ENCODE data around the gene OSBPL10. TPM values are rescaled to one million over a fixed set of nuclear protein-coding genes. Genes with fewer than 3 reads are reported as not detected.

OSBPL10 gene
- total RNA-seq, 1 donor: 29.0 TPM

DNA sequence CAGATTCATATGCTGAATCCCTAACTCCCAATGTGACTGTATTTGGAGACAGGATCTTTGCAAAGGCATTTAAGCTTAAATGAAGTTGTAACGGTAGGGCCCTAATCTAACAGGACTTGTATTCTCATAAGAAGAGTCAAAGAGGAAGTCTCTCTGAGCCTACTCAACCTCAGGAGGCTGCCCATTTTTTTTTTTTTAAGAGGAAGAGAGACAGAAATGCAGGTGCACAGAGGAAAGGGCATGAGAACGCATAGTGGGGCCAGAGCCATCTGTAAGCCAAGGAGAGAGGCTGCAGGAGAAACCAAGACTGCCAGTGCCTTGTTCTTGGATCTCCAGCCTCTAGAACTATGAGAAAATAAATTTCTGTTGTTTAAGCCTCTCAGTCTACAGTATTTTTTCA, 28.9 kb upstream of the OSBPL10 start:
- no peak for DNase-seq (ENCODE audit: insufficient read length, low spot score, missing footprints)
- no peak overlapping the region for H2AFZ ChIP-seq (ENCODE audit: low read length)
- H4K20me1 ChIP-seq (ENCODE audit: insufficient read depth, low read length): no peaks in the 10 kb centered on the region
- no peaks in the 10 kb centered on the region for H3K4me1 ChIP-seq (ENCODE audit: insufficient read depth, low read length)
- H3K4me3 ChIP-seq (ENCODE audit: insufficient read depth, low read length): no peak overlapping the region
- no peak overlapping the region for H3K27ac ChIP-seq (ENCODE audit: low read depth, low read length)
- H3K27me3 ChIP-seq (ENCODE audit: insufficient read depth, low read length): peaks cover 2% of the 10 kb centered on the region
- TF ChIP-seq, protein P1, sequence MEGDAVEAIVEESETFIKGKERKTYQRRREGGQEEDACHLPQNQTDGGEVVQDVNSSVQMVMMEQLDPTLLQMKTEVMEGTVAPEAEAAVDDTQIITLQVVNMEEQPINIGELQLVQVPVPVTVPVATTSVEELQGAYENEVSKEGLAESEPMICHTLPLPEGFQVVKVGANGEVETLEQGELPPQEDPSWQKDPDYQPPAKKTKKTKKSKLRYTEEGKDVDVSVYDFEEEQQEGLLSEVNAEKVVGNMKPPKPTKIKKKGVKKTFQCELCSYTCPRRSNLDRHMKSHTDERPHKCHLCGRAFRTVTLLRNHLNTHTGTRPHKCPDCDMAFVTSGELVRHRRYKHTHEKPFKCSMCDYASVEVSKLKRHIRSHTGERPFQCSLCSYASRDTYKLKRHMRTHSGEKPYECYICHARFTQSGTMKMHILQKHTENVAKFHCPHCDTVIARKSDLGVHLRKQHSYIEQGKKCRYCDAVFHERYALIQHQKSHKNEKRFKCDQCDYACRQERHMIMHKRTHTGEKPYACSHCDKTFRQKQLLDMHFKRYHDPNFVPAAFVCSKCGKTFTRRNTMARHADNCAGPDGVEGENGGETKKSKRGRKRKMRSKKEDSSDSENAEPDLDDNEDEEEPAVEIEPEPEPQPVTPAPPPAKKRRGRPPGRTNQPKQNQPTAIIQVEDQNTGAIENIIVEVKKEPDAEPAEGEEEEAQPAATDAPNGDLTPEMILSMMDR (IDR thresholded peaks at IDR 0.05; ENCODE audit: extremely low read depth, low read depth, low read length): no peak
- H3K4me2 ChIP-seq (ENCODE audit: insufficient read depth, low read length): no peak overlapping the region
- no peaks in the 10 kb centered on the region for H3K79me2 ChIP-seq (ENCODE audit: insufficient read depth, low read length)
- H3K36me3 ChIP-seq (ENCODE audit: insufficient read depth, low read length): no peaks in the 10 kb centered on the region
- H3K9me3 ChIP-seq (ENCODE audit: low read depth, low read length): no peaks in the 10 kb centered on the region

DNA sequence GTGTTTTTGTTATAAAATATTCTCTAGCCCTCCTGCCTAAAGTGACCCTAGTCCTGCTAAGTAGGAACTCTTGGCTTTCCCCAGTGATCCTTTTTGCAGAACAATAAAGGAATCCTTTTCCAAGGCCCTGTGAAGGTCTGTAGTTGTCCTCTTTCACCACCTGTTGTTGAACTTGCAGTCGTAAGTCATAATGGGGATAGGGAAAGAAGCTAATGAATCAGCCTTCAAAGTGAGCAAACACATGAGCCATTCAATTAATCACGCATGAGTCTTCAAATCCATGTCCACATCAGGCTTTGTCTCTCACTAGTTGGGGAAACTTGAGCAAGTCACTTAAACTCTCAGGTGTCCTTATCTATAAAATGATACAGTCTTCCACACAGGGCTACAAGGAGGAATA, 28.0 kb upstream of the OSBPL10 start:
- Histone ChIP-seq H3K36me3 (ENCODE audit: insufficient read depth, low read length) (no peaks in the 10 kb centered on the region), H3K4me1 (ENCODE audit: insufficient read depth, low read length) (no peaks in the 10 kb centered on the region), H3K27me3 (ENCODE audit: insufficient read depth, low read length) (peaks cover 2% of the 10 kb centered on the region), H3K27ac (ENCODE audit: low read depth, low read length) (no peak overlapping the region), H3K9me3 (ENCODE audit: low read depth, low read length) (no peaks in the 10 kb centered on the region), H3K79me2 (ENCODE audit: insufficient read depth, low read length) (no peaks in the 10 kb centered on the region), H3K4me3 (ENCODE audit: insufficient read depth, low read length) (no peak overlapping the region), H4K20me1 (ENCODE audit: insufficient read depth, low read length) (no peaks in the 10 kb centered on the region), H2AFZ (ENCODE audit: low read length) (no peak overlapping the region), H3K4me2 (ENCODE audit: insufficient read depth, low read length) (no peak overlapping the region)
- TF ChIP-seq, protein P1 (IDR thresholded peaks at IDR 0.05; ENCODE audit: extremely low read depth, low read depth, low read length): no peak
- no peak for DNase-seq (ENCODE audit: insufficient read length, low spot score, missing footprints)

DNA sequence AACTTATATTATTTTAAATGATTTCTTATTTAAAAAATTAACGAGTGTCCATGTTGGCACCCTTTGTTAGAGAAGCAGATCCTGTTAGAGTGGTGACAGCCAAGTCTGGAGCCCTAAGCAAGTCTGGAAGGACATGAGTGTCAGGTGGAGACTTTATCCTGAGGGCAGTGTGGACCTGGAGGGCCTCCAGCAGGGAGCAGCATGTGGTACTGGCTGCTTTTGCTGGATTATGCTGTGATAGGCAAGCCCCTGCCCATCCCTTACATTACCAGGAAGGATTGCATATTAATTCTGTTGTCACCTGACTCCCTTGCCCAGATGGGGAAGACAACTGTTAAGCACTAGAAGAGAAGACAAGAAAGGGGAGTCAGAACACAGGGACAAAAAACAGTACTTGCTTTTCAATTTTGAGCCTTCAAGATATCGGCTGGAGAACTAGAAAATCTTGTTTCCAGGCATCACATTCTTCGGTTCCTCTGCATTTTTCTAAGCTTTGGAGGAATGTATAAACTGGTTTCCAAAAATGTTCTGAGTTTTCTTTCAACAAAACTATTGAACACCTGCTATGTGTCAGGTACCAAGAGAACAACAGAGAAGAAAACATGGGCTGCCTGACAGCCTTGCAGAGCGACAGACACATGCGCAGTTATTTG, 23.2 kb upstream of the OSBPL10 start:
- Histone ChIP-seq H3K27me3 (ENCODE audit: insufficient read depth, low read length) (peaks cover 2% of the 10 kb centered on the region), H3K4me2 (ENCODE audit: insufficient read depth, low read length) (no peak overlapping the region), H3K9me3 (ENCODE audit: low read depth, low read length) (no peaks in the 10 kb centered on the region)

DNA sequence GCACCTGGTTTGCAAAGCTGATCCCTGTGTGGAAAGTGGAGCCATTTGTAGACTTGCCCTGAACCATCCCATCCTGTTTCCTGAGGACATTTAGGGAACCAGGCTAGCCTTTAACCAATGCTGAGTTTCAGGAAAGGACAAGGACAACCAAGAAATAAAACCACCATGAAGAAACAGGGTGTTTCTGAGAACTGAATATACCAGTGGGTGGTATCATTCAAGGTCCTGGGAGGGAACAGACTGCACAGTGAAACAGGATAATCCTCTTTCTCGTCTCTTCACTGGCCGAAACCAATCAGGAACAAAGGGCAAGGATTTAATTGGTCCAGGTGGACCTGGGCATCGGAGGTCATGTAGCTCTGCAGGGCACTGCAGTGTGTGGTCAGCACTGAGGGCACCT, 22.3 kb upstream of the OSBPL10 start:
- H2AFZ ChIP-seq (ENCODE audit: low read length): no peak overlapping the region
- no peak overlapping the region for H3K4me3 ChIP-seq (ENCODE audit: insufficient read depth, low read length)
- H3K27ac ChIP-seq (ENCODE audit: low read depth, low read length): no peak overlapping the region
- no peaks in the 10 kb centered on the region for H3K79me2 ChIP-seq (ENCODE audit: insufficient read depth, low read length)
- no peak for DNase-seq (ENCODE audit: insufficient read length, low spot score, missing footprints)
- H3K4me1 ChIP-seq (ENCODE audit: insufficient read depth, low read length): peaks cover 12% of the 10 kb centered on the region
- H3K27me3 ChIP-seq (ENCODE audit: insufficient read depth, low read length): peaks cover 2% of the 10 kb centered on the region
- H3K4me2 ChIP-seq (ENCODE audit: insufficient read depth, low read length): no peak overlapping the region
- no peaks in the 10 kb centered on the region for H4K20me1 ChIP-seq (ENCODE audit: insufficient read depth, low read length)
- H3K9me3 ChIP-seq (ENCODE audit: low read depth, low read length): no peaks in the 10 kb centered on the region
- TF ChIP-seq, protein P1 (IDR thresholded peaks at IDR 0.05; ENCODE audit: extremely low read depth, low read depth, low read length): no peak
- H3K36me3 ChIP-seq (ENCODE audit: insufficient read depth, low read length): no peaks in the 10 kb centered on the region

More for the DNA sequence above, 23.2 kb upstream of the OSBPL10 start:
- H4K20me1 ChIP-seq (ENCODE audit: insufficient read depth, low read length): no peaks in the 10 kb centered on the region
- H3K4me1 ChIP-seq (ENCODE audit: insufficient read depth, low read length): peaks cover 12% of the 10 kb centered on the region
- H3K36me3 ChIP-seq (ENCODE audit: insufficient read depth, low read length): no peaks in the 10 kb centered on the region
- H3K79me2 ChIP-seq (ENCODE audit: insufficient read depth, low read length): no peaks in the 10 kb centered on the region
- H3K4me3 ChIP-seq (ENCODE audit: insufficient read depth, low read length): no peak overlapping the region
- TF ChIP-seq, protein P1 (IDR thresholded peaks at IDR 0.05; ENCODE audit: extremely low read depth, low read depth, low read length): peak; percentile 6
- H3K27ac ChIP-seq (ENCODE audit: low read depth, low read length): no peak overlapping the region
- DNase-seq (ENCODE audit: insufficient read length, low spot score, missing footprints): no peak
- no peak overlapping the region for H2AFZ ChIP-seq (ENCODE audit: low read length)
